Testis (tissue), 3 donors: ENCODE measurements around the gene LYSMD4. TPM values are rescaled to one million over a fixed set of nuclear protein-coding genes. Genes with fewer than 3 reads are reported as not detected.
A peak's percentile ranks its signal among the peaks of the same experiment; 100 is the strongest.

Source experiments
- DNase-seq: peaks from one replicate; pipeline ENCODE4 v3.0.0-alpha.2; 2019
- H3K27ac ChIP-seq, 2 donors: fragments of 200-600 bp; sonication (generic); one replicate each; pipeline ENCODE4 v1.5.1; 2019
- H3K27me3 ChIP-seq: fragments of 200-600 bp; sonication (generic); one replicate; pipeline ENCODE4 v1.5.1; 2019
- H3K36me3 ChIP-seq: fragments of 200-600 bp; sonication (generic); one replicate; pipeline ENCODE4 v1.5.1; 2017; ENCODE audit warnings: low read depth; ENCODE audit errors: missing control alignments
- H3K4me1 ChIP-seq: fragments of 200-600 bp; sonication (generic); one replicate; pipeline ENCODE4 v1.5.1; 2019
- H3K4me3 ChIP-seq, 2 donors: fragments of 200-600 bp; sonication (generic); one replicate each; pipeline ENCODE4 v1.5.1; 2017 to 2019
- H3K9me3 ChIP-seq: fragments of 200-600 bp; sonication (generic); one replicate; pipeline ENCODE4 v1.5.1; 2017
- CTCF ChIP-seq, 3 experiments: fragments of 450-650 bp in 2 of 3; fragments of 200-600 bp in 1 of 3; sonication (generic) in 1 of 3; IDR thresholded peaks; one replicate each; pipeline ENCODE4 v1.5.1; 2016 to 2019; ENCODE audit warnings: antibody characterized with exemption in 3 of 3, mild to moderate bottlenecking in 2 of 3, moderate library complexity in 1 of 3
- POLR2A ChIP-seq: fragments of 450-650 bp; IDR thresholded peaks from one replicate; pipeline ENCODE4 v1.6.1; 2017; ENCODE audit warnings: antibody characterized with exemption, mild to moderate bottlenecking, moderate library complexity
- WGBS, 2 donors: methylation state at CpG; one replicate each; pipeline ENCODE4 v1.1.5; 2018; 5-methylcytosine and 5-hydroxymethylcytosine counted together
- intact Hi-C: fragments of 100-400 bp; cut with DNase I; formaldehyde crosslinking; loops from one replicate; pipeline ENCODE4 v1.15.1; 2023; ENCODE audit warnings: low total_unique reads
- polyA plus RNA-seq: library from polyadenylated mRNA; stranded (reverse); fragments of 350-450 nt; fragmentation: Illumina TruSeq; extraction: RNeasy Lipid Tissue Mini Kit (QIAGEN cat#74804); gene quantifications from one replicate; pipeline ENCODE4 v1.2.3, GENCODE V29; 2014; ENCODE audit warnings: low read depth, low replicate concordance; ENCODE audit not compliant: insufficient read depth
- small RNA-seq, 2 donors: library from RNA; depleted of rRNA; stranded (forward); fragments of <200 nt; gene quantifications; one replicate each; pipeline ENCODE3, GENCODE V24; 2016
- total RNA-seq, 2 donors: library from RNA; depleted of rRNA; stranded (reverse); fragments of >200 nt; gene quantifications; one replicate each; pipeline ENCODE4 v1.2.3, GENCODE V29; 2016

Gene LYSMD4
- total and polyA plus RNA-seq, 3 donors from 2014 or later, result 13.2 to 27.1 (median 23.6) TPM

- Histone ChIP-seq H3K9me3 (no peaks in the 10 kb centered on the region), H3K27me3 (no peaks in the 10 kb centered on the region), H3K4me1 (no peaks in the 10 kb centered on the region), H3K4me3 (no peak overlapping the region), H3K36me3 (no peaks in the 10 kb centered on the region), H3K27ac (no peak overlapping the region)
- DNase-seq, result no peak
- no peak for TF ChIP-seq CTCF (IDR thresholded peaks at IDR 0.05)
- TF ChIP-seq POLR2A, result no peak
- intact Hi-C loops, result no loop called here
- 82 to 83% methylated on average over 1 of the region's 1 CpG for WGBS, 2 donors
Observed at GRCh38 chr15:99681990-99682389, 51.2 kb downstream of the LYSMD4 start.

DNA sequence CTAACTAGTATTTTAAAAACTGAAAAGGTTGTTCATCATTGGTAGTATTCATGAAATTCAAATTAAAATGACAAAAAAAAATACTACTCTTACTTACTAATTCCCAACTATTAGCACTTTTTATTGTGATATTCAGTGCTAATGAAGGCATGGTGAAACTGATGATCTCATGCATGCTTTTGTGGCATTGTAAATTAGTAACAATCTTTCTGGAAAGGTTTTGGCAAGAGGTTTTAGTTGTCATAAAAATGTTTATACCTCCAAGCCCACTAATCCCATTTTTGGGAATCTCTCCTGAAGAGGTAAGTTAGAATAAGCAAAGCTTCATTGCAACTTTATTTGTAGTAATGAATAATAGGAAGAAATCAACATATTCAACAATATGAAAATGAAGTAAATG lies 53.0 kb downstream of the LYSMD4 start:
- Histone ChIP-seq H3K4me3 (no peak overlapping the region), H3K36me3 (no peaks in the 10 kb centered on the region), H3K27ac (no peak overlapping the region), H3K27me3 (no peaks in the 10 kb centered on the region), H3K9me3 (no peaks in the 10 kb centered on the region), H3K4me1 (no peaks in the 10 kb centered on the region)
- no peak for DNase-seq
- intact Hi-C loops, result no loop called here
- TF ChIP-seq POLR2A (no peak), CTCF (IDR thresholded peaks at IDR 0.05) (no peak)

GRCh38 chr15:99677540-99678134 lies 55.6 kb downstream of the LYSMD4 start:
- TF ChIP-seq CTCF (IDR thresholded peaks at IDR 0.05), result no peak
- no peak for TF ChIP-seq POLR2A
- H3K4me1 ChIP-seq, result no peaks in the 10 kb centered on the region
- no peaks in the 10 kb centered on the region for H3K9me3 ChIP-seq
- intact Hi-C loops, result no loop called here
- 68 to 82% methylated on average over 4 of the region's 4 CpGs for WGBS, 2 donors
- H3K27ac ChIP-seq, result peak overlapping the region in 1 of 2 donors; percentile 28
- H3K36me3 ChIP-seq, result no peaks in the 10 kb centered on the region
- no peak overlapping the region for H3K4me3 ChIP-seq
- no peaks in the 10 kb centered on the region for H3K27me3 ChIP-seq
- DNase-seq, result no peak

Small RNA genes lying within 50 kb of the gene (small RNA-seq; reads per million reads assigned to genes)
- gene RF00019, result 0 reads per million in 2 donors

Other genes with a start within 250 kb of the LYSMD4 start
- gene MEF2A, start 167.5 kb downstream of the LYSMD4 start, total RNA-seq, result 10 to 100 TPM; 67.9 to 68.9 TPM
- gene MEF2A, start 167.5 kb downstream of the LYSMD4 start, polyA plus RNA-seq, result 33.7 TPM